Retinal pigment epithelial cell (primary cell): ENCODE data around the gene NRL.
"Not testable (repeated sequence)": the region's sequence is repeated elsewhere in the genome, so short reads cannot be mapped to it uniquely, and the experiment has no call there.

ENCODE experiments used
- DNase-seq: peaks from one replicate; pipeline ENCODE4 v3.0.0-alpha.2; 2010; ENCODE audit warnings: low read depth
- H3K4me3 ChIP-seq: 2 replicates; pipeline ENCODE4 v1.5.1; 2011; ENCODE audit warnings: mild to moderate bottlenecking, low read length, control low read depth, moderate library complexity
- CTCF ChIP-seq: conservative IDR thresholded peaks from 2 replicates; pipeline ENCODE4 v1.5.1; 2011; ENCODE audit warnings: low read depth, low read length, control low read depth, inconsistent platforms

NRL gene

GRCh38 chr14:24036169-24036962, 78.4 kb downstream of the NRL start:
- no peak for DNase-seq
- H3K4me3 ChIP-seq: peak overlapping the region; percentile 58
- peak; percentile 86 for TF ChIP-seq CTCF

- H3K4me3 ChIP-seq: peak overlapping the region; percentile 28
- DNase-seq: not testable (repeated sequence)
These were observed 79.0 kb downstream of the NRL start for GRCh38 chr14:24035769-24036168.

- no peak for TF ChIP-seq CTCF
- no peak overlapping the region for H3K4me3 ChIP-seq
- DNase-seq: no peak
These were observed 81.9 kb downstream of the NRL start for GRCh38 chr14:24032727-24033418.

GRCh38 chr14:24031331-24031730, 83.4 kb downstream of the NRL start:
- H3K4me3 ChIP-seq: not testable (repeated sequence)

GRCh38 chr14:24029687-24030086, 85.1 kb downstream of the NRL start:
- not testable (repeated sequence) for H3K4me3 ChIP-seq, DNase-seq

More at GRCh38 chr14:24031331-24031730, 83.4 kb downstream of the NRL start:
- not testable (repeated sequence) for DNase-seq
